Body of pancreas (tissue), 4 donors: Measurements from ENCODE around the gene KDM4C.

Experiments
- CTCF ChIP-seq, 7 experiments: fragments of 450-650 bp in 4 of 7; fragments of 200-600 bp in 3 of 7; sonication (generic) in 3 of 7; IDR thresholded peaks; one replicate each; pipeline ENCODE4 v1.5.1; 2016 to 2019; ENCODE audit warnings: antibody characterized with exemption in 7 of 7
- POLR2A ChIP-seq, 3 donors: fragments of 450-650 bp; IDR thresholded peaks; one replicate each; pipeline ENCODE4 v1.6.1; 2016; ENCODE audit warnings: antibody characterized with exemption in 3 of 3, mild to moderate bottlenecking in 2 of 3

GRCh38 chr9:7163932-7164331 is 406.2 kb downstream of the KDM4C start:
- no peak for TF ChIP-seq CTCF (IDR thresholded peaks at IDR 0.05)
- no peak for TF ChIP-seq POLR2A (IDR thresholded peaks at IDR 0.05)
